HG03378 (cell line): ENCODE measurements around the gene ATP6AP2.
"Not testable (repeated sequence)": the region's sequence is repeated elsewhere in the genome, so short reads cannot be mapped to it uniquely, and the experiment has no call there.

ENCODE experiments used
- ATAC-seq: cut with Tn5 transposase; IDR thresholded peaks from one replicate; pipeline ENCODE4 v1.9.1; 2021; ENCODE audit warnings: mild to moderate bottlenecking, moderate library complexity; ENCODE audit not compliant: unreplicated experiment

ATP6AP2 gene, protein sequence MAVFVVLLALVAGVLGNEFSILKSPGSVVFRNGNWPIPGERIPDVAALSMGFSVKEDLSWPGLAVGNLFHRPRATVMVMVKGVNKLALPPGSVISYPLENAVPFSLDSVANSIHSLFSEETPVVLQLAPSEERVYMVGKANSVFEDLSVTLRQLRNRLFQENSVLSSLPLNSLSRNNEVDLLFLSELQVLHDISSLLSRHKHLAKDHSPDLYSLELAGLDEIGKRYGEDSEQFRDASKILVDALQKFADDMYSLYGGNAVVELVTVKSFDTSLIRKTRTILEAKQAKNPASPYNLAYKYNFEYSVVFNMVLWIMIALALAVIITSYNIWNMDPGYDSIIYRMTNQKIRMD

DNA sequence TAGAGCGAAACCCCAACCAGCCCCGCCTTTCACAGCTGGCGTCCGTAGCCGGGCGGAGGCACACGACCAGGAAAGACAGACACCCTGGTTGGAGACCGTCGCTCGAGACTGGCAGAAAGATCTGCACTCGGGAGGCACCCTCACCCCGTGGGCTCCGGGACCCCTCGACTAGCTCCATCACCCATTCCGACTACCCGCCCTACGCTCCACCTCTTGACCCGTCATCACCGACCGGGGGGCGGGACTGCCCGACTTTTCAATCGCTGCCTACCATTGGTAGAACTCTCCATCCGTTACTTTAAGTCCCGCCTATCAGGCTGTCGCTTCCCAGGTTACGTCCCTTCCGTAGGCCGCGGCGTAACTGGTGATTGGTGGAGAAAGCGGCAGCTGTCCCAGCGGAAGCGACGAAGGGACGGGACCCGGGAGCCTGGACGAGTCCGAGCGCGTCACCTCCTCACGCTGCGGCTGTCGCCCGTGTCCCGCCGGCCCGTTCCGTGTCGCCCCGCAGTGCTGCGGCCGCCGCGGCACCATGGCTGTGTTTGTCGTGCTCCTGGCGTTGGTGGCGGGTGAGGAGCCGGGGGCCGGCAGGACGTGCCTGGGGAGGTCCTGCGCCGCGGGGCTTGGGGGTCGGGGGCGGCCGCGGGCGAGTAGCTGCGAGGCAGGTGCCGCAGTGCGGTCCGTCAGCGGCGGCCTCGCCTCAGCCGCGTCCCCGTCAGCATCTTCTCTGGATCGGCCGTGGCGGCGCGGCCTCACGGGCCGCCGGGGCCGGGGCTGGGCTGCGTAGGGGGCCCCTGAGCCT lies at the start of gene ATP6AP2:
ATP6AP2 (plus strand) TSS at position 434 of the 799 bp plus-strand sequence; CDS start at position 530, 96 bp downstream.
- ATAC-seq: peak; percentile 96

DNA sequence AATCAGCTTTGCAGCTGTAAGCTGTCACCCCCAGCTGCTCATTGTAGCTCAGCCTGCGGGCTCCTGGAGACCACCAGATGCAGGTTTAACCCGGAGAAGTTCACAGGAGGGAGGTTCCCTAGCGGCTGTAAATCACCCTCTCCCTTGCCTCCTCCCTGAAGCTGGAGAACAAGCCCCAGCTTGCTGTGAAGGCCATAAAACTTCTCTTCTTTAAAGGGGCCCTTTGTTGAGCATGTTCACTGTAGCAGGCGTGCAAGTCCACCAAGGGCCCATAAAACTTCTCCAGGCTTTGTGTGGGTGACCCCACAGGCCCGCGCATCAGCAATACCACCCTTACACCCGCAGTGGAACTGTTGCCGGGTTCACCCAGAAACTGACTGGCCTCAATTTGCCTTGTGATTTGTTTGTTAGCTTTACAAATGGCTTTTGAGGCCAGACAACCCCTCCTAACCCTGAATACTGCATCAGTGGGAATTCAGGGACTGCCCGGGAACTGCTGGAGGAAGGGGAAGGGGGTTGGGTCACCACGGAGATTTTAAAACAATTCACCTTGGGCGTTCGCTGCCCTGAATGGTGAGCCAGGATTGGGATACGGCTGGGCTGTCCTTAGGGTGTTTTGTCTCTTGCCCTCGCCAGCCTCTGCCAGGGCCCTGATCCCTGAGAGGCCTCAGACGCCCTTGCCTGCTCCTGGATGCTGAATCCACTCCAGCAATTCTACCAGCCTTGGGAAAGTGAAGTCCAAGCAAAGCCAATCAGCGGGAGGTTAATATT lies 49.5 kb upstream of the ATP6AP2 start:
- no peak for ATAC-seq

DNA sequence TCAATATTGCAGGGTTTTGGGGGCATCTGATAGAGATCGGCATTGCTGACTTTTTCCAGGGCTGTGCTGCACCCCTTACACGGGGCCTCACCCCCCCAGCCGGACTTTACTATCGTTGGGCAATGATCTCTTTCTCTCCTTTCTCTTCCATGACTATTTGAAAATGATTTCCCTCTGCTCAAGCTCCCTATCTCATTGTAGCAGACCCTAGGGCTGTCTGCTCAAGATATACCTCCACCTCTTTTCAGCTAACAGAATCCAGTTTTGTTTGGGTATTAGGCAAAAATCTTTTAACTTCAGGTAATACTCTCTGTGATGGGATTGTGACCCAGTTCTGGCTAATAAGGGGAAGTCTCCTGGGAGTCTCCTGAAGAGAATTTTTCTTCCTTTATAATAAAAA lies 43.5 kb upstream of the ATP6AP2 start:
- ATAC-seq: no peak

DNA sequence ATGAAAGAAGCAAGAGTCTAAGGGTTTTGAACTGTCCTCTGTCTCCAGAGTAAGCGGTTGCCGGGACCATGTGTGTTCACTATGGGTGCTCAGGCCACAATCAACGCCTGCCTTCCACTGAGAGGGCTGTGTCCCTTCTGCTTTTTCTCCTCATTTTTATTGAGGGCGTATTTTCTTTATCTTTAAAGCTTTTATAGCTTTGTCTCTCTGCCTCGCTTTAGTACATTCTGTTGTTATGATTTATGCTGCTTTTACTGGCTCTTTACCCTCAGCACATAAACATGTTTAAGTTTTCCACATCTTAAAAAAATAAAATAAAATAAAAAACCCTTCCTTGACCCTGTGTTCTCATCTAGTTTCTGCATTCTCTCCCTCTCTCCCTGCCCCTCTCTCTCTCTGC lies 42.4 kb upstream of the ATP6AP2 start:
- no peak for ATAC-seq

DNA sequence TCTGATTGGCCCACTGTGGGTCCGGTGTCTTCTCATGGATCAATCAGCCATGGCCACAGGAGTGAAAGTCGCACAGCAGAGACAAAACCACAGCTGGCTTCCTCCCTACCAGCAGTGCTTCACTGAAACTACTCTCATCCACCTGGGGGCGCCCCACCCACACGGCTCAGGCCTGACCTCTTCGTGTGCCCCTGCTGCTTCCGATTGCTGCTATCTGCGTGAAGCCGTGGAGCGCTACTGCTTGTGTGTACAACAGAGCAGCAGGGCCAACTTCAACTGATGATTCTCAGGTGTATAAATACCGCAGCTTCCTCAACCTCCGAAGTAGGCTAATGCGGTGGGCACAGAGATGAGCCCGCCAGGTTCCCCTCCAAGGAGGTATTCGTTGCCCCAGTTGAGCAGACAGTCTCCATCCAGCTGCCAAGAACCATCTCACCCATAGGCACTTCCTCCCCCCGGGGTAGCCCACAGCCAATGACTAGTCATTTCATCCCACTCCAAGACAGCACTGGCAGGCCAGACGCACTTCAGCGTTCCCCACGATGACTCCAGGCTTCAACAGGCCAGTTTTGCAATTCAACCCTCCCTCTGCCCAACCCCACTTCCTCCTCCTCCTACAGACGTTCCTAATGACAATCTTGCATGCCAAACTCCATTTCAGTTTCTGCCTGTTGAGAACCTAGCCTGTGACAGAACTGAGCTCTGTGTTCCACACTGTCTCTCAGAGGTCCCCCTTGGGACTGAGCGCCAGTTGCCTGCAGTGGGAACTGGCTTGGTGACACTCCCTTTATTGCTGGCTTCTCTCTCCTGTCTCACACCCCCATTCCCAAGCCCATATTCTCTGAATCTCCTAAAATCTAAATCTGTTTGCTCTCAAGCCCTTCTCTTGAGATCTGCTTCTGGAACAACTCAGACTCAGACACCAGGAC lies 41.3 kb upstream of the ATP6AP2 start:
- peak; percentile 63 for ATAC-seq

DNA sequence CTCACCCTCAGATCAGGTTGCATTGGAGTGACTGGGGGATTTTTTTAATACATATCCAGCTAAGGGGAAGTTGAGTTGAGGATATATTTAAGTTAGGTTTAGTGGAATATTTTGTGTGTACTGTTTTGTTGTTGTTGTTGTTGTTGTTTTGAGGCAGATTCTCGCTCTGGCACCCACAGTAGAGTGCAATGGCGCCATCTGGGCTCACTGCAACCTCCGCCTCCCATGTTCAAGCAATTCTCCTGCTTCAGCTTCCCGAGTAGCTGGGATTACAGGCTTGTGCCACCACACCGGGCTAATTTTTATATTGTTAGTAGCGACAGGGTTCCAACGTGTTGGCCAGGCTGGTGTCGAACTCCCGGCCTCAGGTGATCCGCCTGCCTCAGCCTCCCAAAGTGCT lies 38.6 kb upstream of the ATP6AP2 start:
- no peak for ATAC-seq

DNA sequence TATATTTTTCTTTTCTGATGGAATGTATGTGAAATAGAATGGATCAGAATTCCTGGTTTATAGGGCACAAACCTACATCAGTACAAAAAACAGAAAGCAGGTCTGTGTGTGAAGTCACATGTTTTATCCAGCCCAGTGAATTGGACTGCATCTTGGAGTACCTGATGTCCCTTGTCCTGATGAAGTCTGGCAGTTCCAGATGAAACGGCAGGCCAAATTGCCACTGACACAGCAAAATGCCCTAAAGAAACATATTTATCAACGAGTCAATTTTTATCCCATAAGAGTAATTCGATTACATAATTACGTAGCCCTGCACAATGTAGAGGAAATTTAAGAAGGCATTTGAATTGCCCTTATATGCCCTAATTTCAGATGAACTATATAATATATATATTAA lies 37.8 kb upstream of the ATP6AP2 start:
- no peak for ATAC-seq

DNA sequence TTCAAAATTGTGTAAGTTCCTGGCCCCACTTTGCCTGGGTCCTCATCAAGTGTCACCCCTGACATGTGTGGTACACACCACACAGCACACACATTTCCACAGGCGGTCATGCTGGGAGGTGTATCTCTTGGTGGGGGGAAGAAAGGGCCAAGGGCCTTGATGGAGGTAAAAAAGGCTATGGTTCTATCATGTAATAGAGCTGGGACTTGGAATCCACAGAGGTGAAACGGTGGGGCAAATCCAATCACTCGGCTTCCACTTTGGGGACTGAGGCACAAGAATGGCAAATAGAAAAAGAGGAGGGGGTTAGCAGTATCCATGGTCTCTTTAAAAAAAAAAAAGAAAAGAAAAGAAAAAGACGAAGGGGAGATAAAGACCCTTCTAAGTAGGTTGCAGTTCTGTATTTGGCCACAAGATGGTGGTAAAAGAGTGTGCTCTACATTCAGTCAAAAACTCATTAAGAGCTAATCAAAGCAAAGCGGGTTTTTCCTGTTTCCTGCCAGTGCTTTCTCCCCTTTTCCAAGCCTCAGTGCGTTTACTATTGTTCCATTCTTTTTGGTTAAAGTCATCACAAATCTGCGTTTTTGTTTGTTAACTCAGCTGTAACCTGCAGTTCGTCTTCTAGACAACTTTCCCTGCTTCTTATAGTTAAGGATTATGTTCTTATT lies 37.0 kb upstream of the ATP6AP2 start:
- no peak for ATAC-seq

DNA sequence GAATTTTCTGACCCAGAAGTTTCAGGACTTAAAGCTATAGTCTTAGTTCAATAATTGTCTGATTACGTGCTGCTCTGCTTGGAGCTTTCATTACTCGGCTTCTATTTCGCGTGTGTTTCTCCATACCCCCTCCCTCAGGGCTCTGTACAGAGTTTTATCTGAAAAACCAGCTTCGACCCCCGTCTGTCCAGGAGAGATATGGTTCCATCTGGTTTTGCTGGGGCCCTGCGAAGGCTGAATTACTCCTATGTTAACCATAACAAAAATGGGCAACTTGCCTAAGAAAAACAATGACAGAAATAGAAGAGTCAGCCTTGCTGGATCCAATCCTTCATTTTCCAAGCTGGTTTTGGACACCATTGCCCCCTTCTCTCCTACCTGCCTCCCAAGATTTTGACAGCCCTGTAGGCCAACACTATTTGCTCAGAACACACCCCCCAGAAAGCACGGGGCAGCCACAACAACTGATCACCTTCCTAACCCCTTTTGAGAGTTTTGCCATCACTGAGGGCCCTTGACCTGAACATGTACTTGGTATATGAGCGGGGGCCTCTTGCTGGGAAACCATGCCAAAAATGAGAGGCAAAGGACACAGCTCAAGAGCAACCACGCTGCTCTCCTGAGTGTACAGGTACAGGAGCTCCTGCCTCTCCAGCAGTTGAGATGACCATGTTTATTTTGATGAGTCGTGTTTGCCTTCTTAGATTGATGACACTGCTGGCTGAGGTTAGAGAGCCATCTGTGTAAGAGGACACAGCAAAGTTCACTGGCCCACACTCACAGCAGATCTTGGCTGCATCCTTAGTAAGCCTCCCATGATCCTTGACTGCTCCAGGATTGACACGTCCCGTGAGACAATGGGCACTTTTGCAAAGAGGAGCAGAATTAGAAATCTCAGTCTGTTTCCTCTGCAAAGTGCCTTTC lies 36.2 kb upstream of the ATP6AP2 start:
- no peak for ATAC-seq

DNA sequence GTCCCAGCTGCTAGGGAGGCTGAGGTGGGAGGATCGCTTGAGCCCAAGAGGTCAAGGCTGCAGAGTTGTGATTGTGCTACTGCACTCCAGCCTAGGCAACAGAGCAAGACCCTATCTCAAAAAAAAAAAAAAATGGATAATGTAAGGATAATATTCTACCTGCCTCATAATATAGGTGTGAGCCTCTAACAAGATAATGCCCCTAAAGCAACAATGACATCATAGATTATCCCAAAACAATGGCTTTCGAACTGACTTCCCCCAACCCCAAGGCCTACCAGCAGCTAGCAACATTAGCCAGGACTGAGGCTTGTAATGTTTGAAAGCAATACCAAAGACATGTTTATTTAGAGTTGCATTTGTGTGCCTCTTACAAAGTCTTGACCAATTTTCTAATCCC lies 33.9 kb upstream of the ATP6AP2 start:
- ATAC-seq: no peak

DNA sequence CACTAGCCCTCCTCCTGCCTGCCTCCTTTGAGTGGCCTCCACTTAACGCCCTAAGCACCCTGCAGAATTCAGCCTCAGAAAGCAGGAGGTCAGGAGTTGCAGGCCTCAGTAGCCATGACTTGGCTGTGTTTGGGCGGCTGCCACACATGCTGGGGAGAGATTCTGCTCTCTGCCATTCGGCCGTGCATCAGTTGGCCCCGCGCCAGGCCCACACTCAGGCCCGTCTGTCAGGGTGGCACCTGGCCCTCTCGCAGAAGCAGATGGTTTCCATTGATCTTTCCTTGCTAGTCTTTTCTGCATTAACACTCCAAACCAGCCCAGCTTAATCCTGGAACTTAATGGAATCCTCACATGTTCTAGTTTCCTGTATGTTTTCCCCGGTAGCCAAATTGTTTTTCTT lies 30.7 kb upstream of the ATP6AP2 start:
- ATAC-seq: no peak

DNA sequence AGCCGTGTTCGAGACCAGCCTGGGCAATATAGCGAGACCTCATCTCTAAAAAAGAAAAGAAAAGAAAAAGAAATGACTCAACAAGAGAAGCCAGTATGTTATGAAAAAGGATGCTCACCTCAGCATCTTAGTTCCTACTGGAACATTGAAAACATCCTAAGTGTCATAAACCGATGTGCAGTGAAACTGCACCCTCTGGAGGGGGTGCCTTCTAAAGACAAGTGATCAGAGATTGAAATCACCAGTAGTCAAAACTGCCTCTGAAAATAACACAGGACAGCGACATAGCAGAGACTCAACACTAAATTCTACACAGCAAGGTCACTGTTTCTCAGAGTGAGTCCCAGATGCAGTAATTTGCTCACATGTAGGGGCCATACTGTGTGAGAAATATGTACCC lies 28.0 kb upstream of the ATP6AP2 start:
- no peak for ATAC-seq

DNA sequence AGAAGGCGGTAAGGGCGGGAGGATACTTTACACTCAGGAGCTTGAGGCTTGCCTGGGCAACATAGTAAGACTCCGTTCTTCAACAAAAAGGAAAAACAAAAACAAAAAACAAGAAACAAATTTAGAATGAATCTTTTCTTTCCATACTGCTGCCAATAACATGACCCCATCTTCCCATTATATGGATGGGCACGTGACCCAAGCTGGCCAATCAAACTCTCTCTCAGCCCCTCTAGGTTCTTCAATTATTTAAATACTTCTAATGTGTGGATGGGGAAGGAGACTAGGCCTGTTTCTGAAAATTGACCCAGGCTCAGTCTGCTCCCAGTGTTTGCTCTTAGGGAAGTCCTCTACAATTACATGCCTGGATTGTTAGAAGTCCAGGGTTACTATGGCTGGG lies 22.2 kb upstream of the ATP6AP2 start:
- no peak for ATAC-seq

DNA sequence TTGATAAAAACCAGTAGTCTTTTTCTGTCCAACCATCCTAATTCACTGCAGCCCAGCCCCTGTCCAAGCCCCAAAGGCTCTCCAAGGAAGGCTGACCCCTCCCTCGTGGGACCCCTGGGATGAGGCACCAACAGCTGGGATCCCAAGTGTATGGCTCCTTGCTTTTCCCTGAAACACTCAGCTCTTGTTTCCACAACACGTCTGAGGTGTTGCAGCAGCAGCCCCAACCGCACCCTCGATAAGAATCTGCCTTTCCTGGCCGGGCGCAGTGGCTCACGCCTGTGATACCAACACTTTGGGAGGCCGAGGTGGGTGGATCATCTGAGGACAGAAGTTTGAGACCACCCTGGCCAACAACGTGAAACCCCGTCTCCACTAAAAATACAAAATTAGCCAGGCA lies 17.0 kb upstream of the ATP6AP2 start:
- ATAC-seq: no peak

DNA sequence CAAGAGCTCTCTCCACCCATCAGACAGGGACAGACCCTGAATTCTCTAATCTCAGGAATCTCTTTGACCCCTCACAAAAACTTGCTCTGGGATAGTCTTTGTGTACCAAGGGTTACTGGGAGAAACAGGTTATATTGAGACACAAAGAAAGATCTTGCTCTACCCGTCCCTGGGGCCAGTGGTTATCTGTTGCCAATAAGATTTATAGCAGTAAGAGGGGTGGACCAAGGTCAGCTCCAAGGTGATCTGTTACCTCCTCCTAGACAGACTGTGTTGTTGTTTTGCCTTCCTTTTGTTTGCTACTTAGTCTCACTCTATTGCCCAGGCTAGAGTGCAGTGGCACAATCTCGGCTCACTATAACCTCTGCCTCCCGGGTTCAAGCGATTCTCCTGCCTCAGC lies 16.3 kb upstream of the ATP6AP2 start:
- ATAC-seq: no peak

DNA sequence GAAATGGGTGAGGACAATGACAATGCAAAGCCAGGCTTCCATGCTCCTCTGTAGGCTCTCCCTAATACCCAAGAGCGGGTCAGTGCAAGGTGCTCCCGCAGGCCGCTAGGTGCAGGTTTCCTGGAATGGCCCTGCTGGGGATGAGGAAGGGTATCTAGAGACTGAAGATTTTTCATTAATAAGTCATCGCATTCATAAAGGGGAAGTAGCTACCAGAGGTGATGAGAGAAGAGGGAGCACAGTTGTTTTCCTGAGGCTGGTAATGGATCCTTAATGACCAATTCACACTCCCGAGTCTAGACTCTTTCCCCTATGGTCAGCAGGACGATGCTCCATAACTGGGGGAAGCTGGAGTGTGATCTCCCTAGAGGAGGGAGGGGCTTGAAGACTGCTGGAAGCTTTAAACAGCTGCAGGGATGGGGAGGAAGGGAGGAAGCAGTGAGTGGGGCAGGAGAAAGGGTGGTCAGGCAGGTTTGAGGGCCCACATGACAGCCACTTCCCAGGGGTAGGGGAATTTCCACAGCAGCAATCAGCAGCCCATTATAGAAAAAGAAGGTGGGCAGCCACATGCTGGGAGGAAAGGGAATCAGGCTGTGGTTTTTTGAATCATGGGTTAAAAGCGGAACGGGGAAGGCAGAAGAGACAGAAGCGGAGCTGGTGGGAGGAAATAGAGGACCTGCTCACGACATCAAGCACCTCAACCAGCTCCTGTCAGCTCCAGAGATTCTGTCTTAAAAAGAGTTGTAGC lies 10.2 kb upstream of the ATP6AP2 start:
- no peak for ATAC-seq

DNA sequence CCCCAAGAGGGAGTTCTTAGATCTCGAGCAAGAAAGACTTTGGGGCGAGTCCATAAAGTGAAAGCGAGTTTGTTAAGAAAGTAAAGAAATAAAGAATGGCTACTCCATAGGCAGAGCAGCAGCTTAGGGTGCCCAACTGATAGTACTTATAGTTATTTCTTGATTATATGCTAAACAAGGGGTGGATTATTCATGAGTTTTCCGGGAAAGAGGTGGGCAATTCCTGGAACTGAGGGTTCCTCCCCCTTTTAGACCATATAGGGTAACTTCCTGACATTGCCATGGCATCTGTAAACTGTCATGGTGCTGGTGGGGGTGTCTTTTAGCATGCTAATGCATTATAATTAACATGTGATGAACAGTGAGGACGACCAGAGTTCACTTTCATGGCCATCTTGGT lies 9.6 kb upstream of the ATP6AP2 start:
- not testable (repeated sequence) for ATAC-seq

DNA sequence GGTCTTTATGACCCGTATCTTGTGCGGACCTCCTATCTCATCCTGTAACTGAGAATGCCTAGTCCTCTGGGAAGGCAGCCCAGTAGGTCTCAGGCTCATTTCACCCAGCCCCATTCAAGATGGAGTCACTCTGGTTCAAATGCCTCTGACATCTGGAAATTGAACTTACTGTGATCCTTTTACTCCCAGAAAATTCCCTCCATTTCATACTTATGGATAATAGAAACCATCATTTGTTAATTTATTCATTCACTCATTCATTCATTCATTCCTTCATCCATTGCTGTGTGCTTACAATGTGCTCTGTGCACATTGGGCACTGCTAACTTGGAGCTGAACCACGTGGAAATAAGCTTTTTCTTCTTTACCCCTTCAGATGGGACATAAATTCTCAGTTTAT lies 9.2 kb upstream of the ATP6AP2 start:
- ATAC-seq: no peak
